ENCODE results near the gene FDXACB1.
A peak's percentile ranks its signal among the peaks of the same experiment; 100 is the strongest.

Gene FDXACB1

GRCh38 chr11:111843661-111844060, 35.3 kb downstream of the FDXACB1 start:
- no peak for DNase-seq (ENCODE audit: low read depth)

- DNase-seq (ENCODE audit: low read depth) = peak; percentile 82
Observed at GRCh38 chr11:111841370-111842053, 37.5 kb downstream of the FDXACB1 start.

GRCh38 chr11:111840143-111840542, 38.8 kb downstream of the FDXACB1 start:
- no peak for DNase-seq (ENCODE audit: low read depth)

- no peak for DNase-seq (ENCODE audit: low read depth)
Observed at GRCh38 chr11:111838054-111838453, 40.9 kb downstream of the FDXACB1 start.

- DNase-seq (ENCODE audit: low read depth) = no peak
Observed at GRCh38 chr11:111837366-111837891, 41.5 kb downstream of the FDXACB1 start.

- peak; percentile 17 for DNase-seq (ENCODE audit: low read depth)
Observed at GRCh38 chr11:111836721-111837120, 42.2 kb downstream of the FDXACB1 start.

GRCh38 chr11:111836162-111836561, 42.8 kb downstream of the FDXACB1 start:
- no peak for DNase-seq (ENCODE audit: low read depth)

GRCh38 chr11:111835665-111836064, 43.3 kb downstream of the FDXACB1 start:
- no peak for DNase-seq (ENCODE audit: low read depth)

GRCh38 chr11:111834432-111835163, 44.4 kb downstream of the FDXACB1 start:
- DNase-seq (ENCODE audit: low read depth) = no peak

GRCh38 chr11:111833524-111833923, 45.4 kb downstream of the FDXACB1 start:
- peak; percentile 17 for DNase-seq (ENCODE audit: low read depth)

GRCh38 chr11:111829185-111829968, 49.6 kb downstream of the FDXACB1 start:
- no peak for DNase-seq (ENCODE audit: low read depth)

GRCh38 chr11:111826322-111826950, 52.5 kb downstream of the FDXACB1 start:
- DNase-seq (ENCODE audit: low read depth) = no peak

Data from ELR (cell line).